GM10847 (cell line): ENCODE results near the gene PDIA2.

ENCODE experiments used
- POLR2A ChIP-seq: IDR thresholded peaks from 2 replicates; pipeline ENCODE4 v1.6.1; 2011; ENCODE audit not compliant: insufficient read length; ENCODE audit errors: extremely low read depth

Gene PDIA2

GRCh38 chr16:284204-285120 is 1.5 kb downstream of the PDIA2 start:
- no peak for TF ChIP-seq POLR2A

GRCh38 chr16:285146-286055 is 2.4 kb downstream of the PDIA2 start:
- TF ChIP-seq POLR2A, result no peak

- no peak for TF ChIP-seq POLR2A
These were observed 3.7 kb downstream of the PDIA2 start for GRCh38 chr16:286491-287297.

- TF ChIP-seq POLR2A, result no peak
These were observed 4.4 kb downstream of the PDIA2 start for GRCh38 chr16:287298-287811.

GRCh38 chr16:287981-288920 is 5.3 kb downstream of the PDIA2 start:
- no peak for TF ChIP-seq POLR2A

GRCh38 chr16:289395-289997 is 6.5 kb downstream of the PDIA2 start:
- TF ChIP-seq POLR2A, result no peak

GRCh38 chr16:290015-290680 is 7.2 kb downstream of the PDIA2 start:
- no peak for TF ChIP-seq POLR2A

- TF ChIP-seq POLR2A, result no peak
These were observed 7.9 kb downstream of the PDIA2 start for GRCh38 chr16:290681-291405.

- TF ChIP-seq POLR2A, result no peak
These were observed 8.6 kb downstream of the PDIA2 start for GRCh38 chr16:291539-291938.

GRCh38 chr16:293043-293775 is 10.2 kb downstream of the PDIA2 start:
- TF ChIP-seq POLR2A, result no peak

GRCh38 chr16:296276-296675 is 13.3 kb downstream of the PDIA2 start:
- TF ChIP-seq POLR2A, result no peak
